Loucy (cell line): ENCODE data around the gene KRTAP4-2.

Experiments
- EZH2phosphoT487 ChIP-seq: fragments of 200-600 bp; IDR thresholded peaks from 2 replicates; pipeline ENCODE4 v1.6.1; 2018; ENCODE audit warnings: antibody characterized with exemption, mild to moderate bottlenecking, moderate library complexity, borderline replicate concordance
- TF ChIP-seq, protein P1 (sequence below): fragments of 200-600 bp; sonication (generic); conservative IDR thresholded peaks from 2 replicates; pipeline ENCODE4 v1.5.1; 2014; ENCODE audit warnings: mild to moderate bottlenecking, antibody characterized with exemption, low read length

DNA sequence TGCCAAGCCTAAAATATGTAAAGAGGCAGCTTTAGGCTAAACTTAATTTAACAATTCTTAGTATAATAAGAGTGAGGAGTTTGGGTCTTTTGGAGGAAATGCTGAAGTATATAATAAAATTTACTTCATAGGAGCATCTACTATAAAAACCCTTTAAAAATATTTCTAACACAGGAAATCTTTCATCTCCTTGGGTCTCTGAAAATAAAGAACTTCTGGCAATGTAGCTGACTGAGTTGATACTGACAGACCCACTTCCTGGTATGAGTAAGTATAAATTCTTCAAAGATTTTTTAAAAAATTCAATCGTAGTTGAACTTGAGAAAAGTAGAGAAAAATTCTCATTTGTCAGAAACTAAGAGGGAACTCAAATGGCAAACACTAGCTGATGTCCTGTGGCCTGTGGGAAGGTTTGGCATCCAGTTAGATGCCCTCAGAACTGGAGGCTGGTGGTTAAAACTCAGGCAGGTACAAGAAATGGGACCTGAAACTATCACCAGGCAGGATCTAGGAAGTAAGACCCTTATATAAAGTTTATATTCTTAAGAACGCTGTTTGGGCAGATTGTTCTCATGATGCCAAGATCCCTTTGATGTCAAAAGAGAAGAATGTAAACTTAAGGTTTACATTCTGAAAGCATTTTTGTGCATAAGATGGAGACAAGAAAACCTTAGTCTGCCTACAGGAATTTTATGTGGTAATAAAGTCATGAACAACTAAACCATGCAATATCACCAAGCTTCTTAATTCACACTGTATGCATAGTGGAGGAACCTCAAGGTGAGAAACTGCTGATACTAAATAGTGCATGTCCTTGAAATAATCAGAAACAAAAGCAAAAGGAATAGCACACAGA lies 43.9 kb downstream of the KRTAP4-2 start:
- TF ChIP-seq, protein P1, sequence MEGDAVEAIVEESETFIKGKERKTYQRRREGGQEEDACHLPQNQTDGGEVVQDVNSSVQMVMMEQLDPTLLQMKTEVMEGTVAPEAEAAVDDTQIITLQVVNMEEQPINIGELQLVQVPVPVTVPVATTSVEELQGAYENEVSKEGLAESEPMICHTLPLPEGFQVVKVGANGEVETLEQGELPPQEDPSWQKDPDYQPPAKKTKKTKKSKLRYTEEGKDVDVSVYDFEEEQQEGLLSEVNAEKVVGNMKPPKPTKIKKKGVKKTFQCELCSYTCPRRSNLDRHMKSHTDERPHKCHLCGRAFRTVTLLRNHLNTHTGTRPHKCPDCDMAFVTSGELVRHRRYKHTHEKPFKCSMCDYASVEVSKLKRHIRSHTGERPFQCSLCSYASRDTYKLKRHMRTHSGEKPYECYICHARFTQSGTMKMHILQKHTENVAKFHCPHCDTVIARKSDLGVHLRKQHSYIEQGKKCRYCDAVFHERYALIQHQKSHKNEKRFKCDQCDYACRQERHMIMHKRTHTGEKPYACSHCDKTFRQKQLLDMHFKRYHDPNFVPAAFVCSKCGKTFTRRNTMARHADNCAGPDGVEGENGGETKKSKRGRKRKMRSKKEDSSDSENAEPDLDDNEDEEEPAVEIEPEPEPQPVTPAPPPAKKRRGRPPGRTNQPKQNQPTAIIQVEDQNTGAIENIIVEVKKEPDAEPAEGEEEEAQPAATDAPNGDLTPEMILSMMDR = no peak
- TF ChIP-seq EZH2phosphoT487 = no peak
